GM12892 (cell line): ENCODE measurements around the gene KLF14.
"Not testable (repeated sequence)": the region's sequence is repeated elsewhere in the genome, so short reads cannot be mapped to it uniquely, and the experiment has no call there.

Experiments used
- DNase-seq: peaks from one replicate; pipeline ENCODE4 v3.0.0; 2011; ENCODE audit not compliant: insufficient read length
- FAIRE-seq: peaks from 2 replicates; lab custom pipeline; 2011; peaks lifted over from hg19 to GRCh38; lab: Jason Lieb, UNC
- POLR2A ChIP-seq: IDR thresholded peaks from 2 replicates; pipeline ENCODE4 v1.6.1; 2011; ENCODE audit warnings: low read depth, low read length, control low read depth
- POLR2AphosphoS5 ChIP-seq: IDR thresholded peaks from 2 replicates; pipeline ENCODE4 v1.6.1; 2011; ENCODE audit warnings: low read depth, low read length, control low read depth
- TAF1 ChIP-seq: IDR thresholded peaks from 2 replicates; pipeline ENCODE4 v1.6.1; 2011; ENCODE audit warnings: low read depth, mild to moderate bottlenecking, control low read depth, low read length, borderline replicate concordance

KLF14 gene

DNA sequence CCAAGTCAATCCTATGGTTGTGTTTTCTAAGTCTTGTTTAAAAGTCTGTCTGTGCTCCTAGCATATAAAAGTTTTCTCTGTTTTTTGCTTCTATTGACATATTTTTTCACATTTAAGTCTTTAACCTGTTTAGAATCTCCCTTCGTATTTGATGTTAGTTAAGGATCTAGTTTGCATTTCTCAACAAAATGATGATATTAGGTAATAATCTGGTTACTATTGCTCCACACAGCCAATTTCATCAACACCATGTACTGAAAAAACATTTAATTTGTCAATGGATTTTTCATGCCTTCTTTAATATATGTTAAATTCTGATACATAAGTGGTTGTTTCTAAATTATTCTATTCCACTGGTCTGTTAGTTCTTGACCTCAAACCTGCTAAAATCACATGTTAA is 30.2 kb downstream of the KLF14 start:
- DNase-seq (no peak), FAIRE-seq (no peak)
- TF ChIP-seq TAF1 (no peak), POLR2A (no peak), POLR2AphosphoS5 (no peak)

DNA sequence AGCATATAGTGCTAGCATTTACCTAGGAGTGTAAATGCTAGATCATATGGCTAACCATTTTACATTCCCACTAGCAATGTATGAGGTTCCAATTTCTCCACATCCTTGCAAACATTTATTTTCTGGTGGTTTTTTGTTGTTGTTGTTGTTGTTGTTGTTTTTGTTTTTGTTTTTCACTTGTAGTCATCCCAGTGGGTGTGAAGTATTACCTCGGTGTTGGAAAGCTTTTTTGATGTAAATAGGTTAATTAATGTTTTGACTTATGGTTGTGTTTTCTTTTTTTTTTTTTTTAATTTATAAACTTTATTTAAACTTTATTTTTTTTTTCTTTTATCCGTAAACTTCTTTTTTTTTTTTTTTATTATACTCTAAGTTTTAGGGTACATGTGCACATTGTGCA is 32.4 kb downstream of the KLF14 start:
- no peak for FAIRE-seq
- no peak for DNase-seq
- TF ChIP-seq TAF1 (no peak), POLR2AphosphoS5 (no peak), POLR2A (no peak)

DNA sequence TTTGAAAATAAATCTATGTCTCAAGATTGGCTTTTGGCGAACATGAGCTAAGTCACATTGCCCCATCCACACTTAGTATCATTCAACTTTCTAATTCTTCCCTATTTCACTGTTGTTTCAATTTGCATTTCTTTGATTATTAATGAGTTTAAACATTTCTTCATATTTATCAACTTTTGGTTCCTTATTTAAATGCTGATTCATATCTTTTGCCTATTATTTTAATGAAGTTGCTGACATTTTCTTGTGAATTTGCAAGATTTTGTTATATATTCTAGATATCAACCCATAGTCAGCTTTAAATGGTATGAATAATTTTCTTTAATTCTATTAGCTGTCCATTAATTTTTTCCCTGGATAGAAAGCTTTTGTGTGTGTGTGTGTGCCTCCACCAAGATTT is 33.2 kb downstream of the KLF14 start:
- no peak for TF ChIP-seq POLR2AphosphoS5
- TF ChIP-seq POLR2A: no peak
- no peak for TF ChIP-seq TAF1
- DNase-seq (no peak), FAIRE-seq (no peak)

DNA sequence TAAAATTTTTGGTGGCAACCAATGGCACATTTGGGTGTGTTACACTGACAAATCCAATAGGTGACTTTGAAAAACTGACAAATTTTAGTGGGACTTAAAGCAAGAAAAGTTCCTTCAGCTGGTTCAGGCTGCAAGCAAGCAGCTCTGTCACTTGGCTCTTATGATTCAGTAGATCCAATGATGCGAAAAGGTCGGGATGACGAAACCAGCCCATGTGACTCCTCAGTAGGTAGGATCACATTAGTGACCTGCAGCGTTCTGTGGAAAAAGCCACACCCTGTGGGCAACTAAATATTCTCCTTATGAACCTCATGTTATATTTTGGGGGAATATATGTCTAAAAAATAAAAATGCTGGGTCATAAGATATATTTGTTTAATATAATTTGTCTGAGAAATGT is 34.3 kb downstream of the KLF14 start:
- TF ChIP-seq POLR2A (no peak), POLR2AphosphoS5 (no peak), TAF1 (no peak)
- no peak for FAIRE-seq
- no peak for DNase-seq

DNA sequence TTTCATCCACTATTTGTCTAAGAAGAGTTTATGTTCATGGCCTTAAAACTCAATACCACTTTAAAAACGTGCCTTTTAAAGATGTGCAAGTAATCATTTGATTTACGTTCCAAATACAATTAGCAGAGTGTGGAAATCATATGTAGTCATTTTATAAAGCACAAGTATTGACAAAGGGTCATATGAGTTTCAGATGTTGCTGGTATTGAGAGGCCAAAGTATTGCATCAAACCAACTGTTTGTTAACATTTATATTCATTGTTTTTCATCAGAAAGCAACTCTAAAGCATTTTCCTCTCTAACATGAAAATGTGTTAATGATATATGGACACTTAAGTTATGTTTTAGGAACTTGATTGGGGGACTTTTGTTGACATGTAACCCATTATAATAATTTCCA is 36.2 kb downstream of the KLF14 start:
- FAIRE-seq: no peak
- no peak for DNase-seq
- TF ChIP-seq POLR2A (no peak), POLR2AphosphoS5 (no peak), TAF1 (no peak)

DNA sequence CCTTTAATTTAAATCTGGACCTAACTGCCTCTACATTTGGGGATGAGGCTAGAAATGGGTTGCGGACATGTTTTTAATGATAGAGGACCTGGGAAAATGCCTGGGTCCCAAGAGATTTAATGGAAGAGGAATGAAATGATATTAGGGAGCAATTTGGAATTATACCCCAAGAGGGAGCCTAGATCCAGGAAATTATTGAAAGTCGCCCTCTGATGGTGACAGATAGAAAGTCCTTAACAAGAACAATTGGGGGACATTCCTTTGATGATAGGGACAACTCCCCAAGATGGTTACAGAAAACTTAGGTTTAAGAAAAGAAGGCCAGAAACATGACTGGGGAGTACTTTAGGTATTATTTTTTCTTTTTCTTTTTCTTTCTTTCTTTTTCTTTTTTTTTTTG is 38.2 kb downstream of the KLF14 start:
- no peak for TF ChIP-seq POLR2AphosphoS5
- TF ChIP-seq TAF1: no peak
- TF ChIP-seq POLR2A: no peak
- FAIRE-seq: no peak
- no peak for DNase-seq

DNA sequence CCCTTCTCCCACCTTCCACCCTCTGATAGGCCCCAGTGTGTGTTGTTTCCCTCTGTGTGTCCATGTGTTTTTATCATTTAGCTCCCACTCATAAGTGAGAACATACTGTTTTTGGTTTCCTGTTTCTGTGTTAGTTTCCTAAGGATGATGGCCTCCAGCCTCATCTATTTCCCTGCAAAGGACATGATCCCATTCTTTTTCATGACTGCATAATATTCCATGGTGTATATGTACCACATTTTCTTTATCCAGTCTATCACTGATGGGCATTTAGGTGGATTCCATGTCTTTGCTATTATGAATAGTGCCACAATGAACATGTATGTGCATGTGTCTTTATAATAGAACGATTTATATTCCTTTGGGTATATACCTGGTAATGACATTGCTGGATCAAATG is 41.6 kb downstream of the KLF14 start:
- FAIRE-seq, DNase-seq: not testable (repeated sequence)

DNA sequence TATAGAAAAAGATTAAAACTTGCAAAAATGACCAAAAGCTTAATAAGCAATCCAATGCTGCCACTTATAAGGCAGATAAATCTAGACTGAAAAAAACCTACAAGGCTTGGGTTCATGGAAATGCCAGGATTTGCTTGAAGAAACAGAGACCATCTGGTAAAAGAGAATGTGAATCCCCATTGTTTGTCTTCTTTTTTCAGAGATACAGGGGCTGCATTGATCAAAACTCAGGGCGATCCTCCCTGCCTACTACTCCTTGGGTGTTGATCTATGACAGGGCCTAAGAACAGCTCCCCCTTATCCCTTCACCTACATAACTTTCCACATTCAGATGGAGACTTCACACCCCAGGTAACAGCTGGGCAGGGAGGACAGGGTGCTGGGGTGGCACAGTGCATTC is 44.3 kb downstream of the KLF14 start:
- no peak for DNase-seq
- FAIRE-seq: no peak
- TF ChIP-seq TAF1 (no peak), POLR2A (no peak), POLR2AphosphoS5 (no peak)

DNA sequence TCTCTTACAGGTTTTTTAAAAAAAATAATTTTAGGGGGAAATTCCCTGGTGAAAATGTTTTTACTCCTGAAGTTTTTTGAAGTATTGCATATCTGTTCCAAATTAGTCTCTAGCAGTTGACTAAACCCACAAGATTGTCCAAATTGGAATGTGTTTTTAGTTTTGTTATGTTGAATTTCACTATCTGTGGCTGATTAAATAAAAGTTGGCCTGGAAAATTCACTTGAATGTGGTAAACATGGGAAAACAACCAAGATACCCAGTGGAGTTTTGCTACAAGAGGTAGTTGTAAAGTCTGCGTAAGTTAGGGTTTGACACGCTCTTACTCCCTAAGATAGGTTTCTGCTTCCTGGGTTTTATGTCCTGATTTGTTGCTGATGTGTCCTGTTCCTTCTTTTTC is 51.0 kb downstream of the KLF14 start:
- no peak for DNase-seq
- FAIRE-seq: no peak
- no peak for TF ChIP-seq POLR2A
- no peak for TF ChIP-seq POLR2AphosphoS5
- TF ChIP-seq TAF1: no peak
